Esophagus muscularis mucosa (tissue), 4 donors: ENCODE measurements around the gene HDAC4. TPM values are rescaled to one million over a fixed set of nuclear protein-coding genes. Genes with fewer than 3 reads are reported as not detected.

Experiments
- DNase-seq: peaks from one replicate; pipeline ENCODE4 v3.0.0-alpha.2; 2017; ENCODE audit errors: extremely low spot score
- H3K27ac ChIP-seq, 4 donors: fragments of 200-600 bp; sonication (generic); replicated peaks in 1 of 4; 1 replicate in 3 of 4; 2 replicates in 1 of 4; pipeline ENCODE4 v1.5.1; 2016 to 2019; ENCODE audit warnings: mild to moderate bottlenecking in 1 of 4
- H3K27me3 ChIP-seq, 4 donors: fragments of 200-600 bp; sonication (generic); one replicate each; pipeline versions ENCODE4 v1.5.1 to v1.6.0; 2016 to 2019
- H3K36me3 ChIP-seq, 4 donors: fragments of 200-600 bp; sonication (generic); one replicate each; pipeline ENCODE4 v1.5.1; 2016 to 2019
- H3K4me1 ChIP-seq, 4 donors: fragments of 200-600 bp; sonication (generic); one replicate each; pipeline ENCODE4 v1.5.1; 2016 to 2019
- H3K4me3 ChIP-seq, 4 donors: fragments of 200-600 bp; sonication (generic); 1 replicate in 2 of 4; 2 replicates in 2 of 4; pipeline ENCODE4 v1.5.1; 2016 to 2019; ENCODE audit warnings: mild to moderate bottlenecking in 4 of 4, moderate library complexity in 1 of 4
- H3K9me3 ChIP-seq, 4 donors: fragments of 200-600 bp; sonication (generic); 1 replicate in 3 of 4; 2 replicates in 1 of 4; pipeline ENCODE4 v1.5.1; 2016 to 2019
- CTCF ChIP-seq, 3 experiments: fragments of 200-600 bp in 2 of 3; fragments of 450-650 bp in 1 of 3; sonication (generic) in 2 of 3; IDR thresholded peaks; one replicate each; pipeline ENCODE4 v1.5.1; 2017 to 2019; ENCODE audit warnings: antibody characterized with exemption in 3 of 3, mild to moderate bottlenecking in 2 of 3, moderate library complexity in 1 of 3
- EP300 ChIP-seq: sonication (generic); formaldehyde crosslinking; IDR thresholded peaks from one replicate; pipeline ENCODE4 v1.6.1; 2017; ENCODE audit warnings: antibody characterized with exemption
- POLR2A ChIP-seq: fragments of 450-650 bp; IDR thresholded peaks from one replicate; pipeline ENCODE4 v1.6.1; 2017; ENCODE audit warnings: antibody characterized with exemption, moderate library complexity, mild to moderate bottlenecking, low read depth
- POLR2AphosphoS5 ChIP-seq, 2 donors: sonication (generic); formaldehyde crosslinking; IDR thresholded peaks; one replicate each; pipeline ENCODE4 v1.6.1; 2017; ENCODE audit warnings: antibody characterized with exemption in 2 of 2
- WGBS: methylation state at CpG from one replicate; pipeline ENCODE4 v1.1.5; 2018; 5-methylcytosine and 5-hydroxymethylcytosine counted together
- intact Hi-C: fragments of 100-400 bp; cut with DNase I; formaldehyde crosslinking; loops from one replicate; pipeline ENCODE4 v1.15.1; 2023
- total RNA-seq, 4 donors: library from RNA; depleted of rRNA; stranded (reverse); fragments of >200 nt; gene quantifications; one replicate each; pipeline versions ENCODE4 v1.1.0 to v1.2.1, GENCODE V29; 2016

Gene HDAC4
- total RNA-seq, 4 donors from 2014 or later: 59.4 to 119 (median 76.1) TPM

GRCh38 chr2:239124152-239124899, 276.5 kb downstream of the HDAC4 start:
- no peaks in the 10 kb centered on the region for H3K27me3 ChIP-seq
- no peak for DNase-seq
- no peaks in the 10 kb centered on the region for H3K9me3 ChIP-seq
- no peak overlapping the region for H3K4me3 ChIP-seq
- no peak overlapping the region for H3K27ac ChIP-seq
- TF ChIP-seq EP300 (no peak), POLR2A (no peak), CTCF (IDR thresholded peaks at IDR 0.05) (no peak), POLR2AphosphoS5 (IDR thresholded peaks at IDR 0.05) (no peak)
- intact Hi-C loops: no loop called here
- H3K4me1 ChIP-seq: peaks cover 10 to 29% (median 25%) of the 10 kb centered on the region in 4 donors
- H3K36me3 ChIP-seq: peaks cover 33 to 63% (median 47%) of the 10 kb centered on the region in 4 donors
- WGBS: 93% methylated on average over 48 of the region's 48 CpGs

- no peak overlapping the region for H3K4me3 ChIP-seq
- 73% methylated on average over 20 of the region's 20 CpGs for WGBS
- no peak for DNase-seq
- H3K27me3 ChIP-seq: no peaks in the 10 kb centered on the region
- intact Hi-C loops: no loop called here
- H3K9me3 ChIP-seq: no peaks in the 10 kb centered on the region
- H3K27ac ChIP-seq: peak overlapping the region; percentile 21 to 70 (median 58)
- peaks cover 10 to 26% (median 24%) of the 10 kb centered on the region in 4 donors for H3K4me1 ChIP-seq
- peaks cover 29 to 56% (median 38%) of the 10 kb centered on the region in 4 donors for H3K36me3 ChIP-seq
- TF ChIP-seq POLR2A: no peak
- TF ChIP-seq CTCF (IDR thresholded peaks at IDR 0.05): no peak
Measured at GRCh38 chr2:239122421-239123110, 278.3 kb downstream of the HDAC4 start.

- DNase-seq: no peak
- 52% methylated on average over 11 of the region's 16 CpGs for WGBS
- peaks cover 10 to 26% (median 24%) of the 10 kb centered on the region in 4 donors for H3K4me1 ChIP-seq
Measured at GRCh38 chr2:239121600-239122012, 279.2 kb downstream of the HDAC4 start.

GRCh38 chr2:239120664-239121063, 280.2 kb downstream of the HDAC4 start:
- Histone ChIP-seq H3K27me3 (no peaks in the 10 kb centered on the region), H3K9me3 (no peaks in the 10 kb centered on the region), H3K4me3 (no peak overlapping the region), H3K36me3 (peaks cover 17 to 37% (median 23%) of the 10 kb centered on the region in 4 donors), H3K4me1 (peaks cover 10 to 27% (median 24%) of the 10 kb centered on the region in 4 donors), H3K27ac (peak overlapping the region in 2 of 4 donors; percentile 6 to 66)
- no peak for DNase-seq
- TF ChIP-seq POLR2AphosphoS5 (IDR thresholded peaks at IDR 0.05) (no peak), CTCF (IDR thresholded peaks at IDR 0.05) (no peak), EP300 (no peak), POLR2A (no peak)
- intact Hi-C loops: no loop called here
- 71% methylated on average over 4 of the region's 4 CpGs for WGBS

More at GRCh38 chr2:239121600-239122012, 279.2 kb downstream of the HDAC4 start:
- no peaks in the 10 kb centered on the region for H3K27me3 ChIP-seq
- H3K27ac ChIP-seq: peak overlapping the region; percentile 49 to 70 (median 66)
- no peak overlapping the region for H3K4me3 ChIP-seq
- intact Hi-C loops: no loop called here
- TF ChIP-seq EP300 (no peak), POLR2A (no peak), POLR2AphosphoS5 (IDR thresholded peaks at IDR 0.05) (peak; percentile 33 to 55), CTCF (IDR thresholded peaks at IDR 0.05) (no peak)
- peaks cover 27 to 46% (median 32%) of the 10 kb centered on the region in 4 donors for H3K36me3 ChIP-seq
- H3K9me3 ChIP-seq: no peaks in the 10 kb centered on the region
